HG02970 (cell line): ENCODE measurements around the gene CD74.

Experiments used
- ATAC-seq: cut with Tn5 transposase; IDR thresholded peaks from one replicate; pipeline ENCODE4 v1.9.1; 2021; ENCODE audit warnings: mild to moderate bottlenecking, moderate library complexity, moderate number of reproducible peaks; ENCODE audit not compliant: unreplicated experiment, low FRiP score

CD74 gene

GRCh38 chr5:150398722-150399523 lies 13.8 kb downstream of the CD74 start:
- peak; percentile 44 for ATAC-seq

GRCh38 chr5:150397782-150398721 lies 14.7 kb downstream of the CD74 start:
- ATAC-seq, result no peak

- no peak for ATAC-seq
Observed at GRCh38 chr5:150397146-150397781, 15.4 kb downstream of the CD74 start.

- no peak for ATAC-seq
Observed at GRCh38 chr5:150396267-150396666, 16.4 kb downstream of the CD74 start.

- ATAC-seq, result no peak
Observed at GRCh38 chr5:150395688-150395975, 17.1 kb downstream of the CD74 start.

GRCh38 chr5:150394912-150395687 lies 17.6 kb downstream of the CD74 start:
- no peak for ATAC-seq

- no peak for ATAC-seq
Observed at GRCh38 chr5:150394131-150394530, 18.6 kb downstream of the CD74 start.

- ATAC-seq, result no peak
Observed at GRCh38 chr5:150393096-150393645, 19.5 kb downstream of the CD74 start.

GRCh38 chr5:150392680-150393079 lies 20.0 kb downstream of the CD74 start:
- ATAC-seq, result no peak

- ATAC-seq, result no peak
Observed at GRCh38 chr5:150391986-150392385, 20.7 kb downstream of the CD74 start.

- no peak for ATAC-seq
Observed at GRCh38 chr5:150391064-150391834, 21.5 kb downstream of the CD74 start.

- no peak for ATAC-seq
Observed at GRCh38 chr5:150389531-150390266, 23.0 kb downstream of the CD74 start.

GRCh38 chr5:150386024-150386855 lies 26.5 kb downstream of the CD74 start:
- ATAC-seq, result no peak

- no peak for ATAC-seq
Observed at GRCh38 chr5:150384701-150385100, 28.0 kb downstream of the CD74 start.

- ATAC-seq, result no peak
Observed at GRCh38 chr5:150377964-150378694, 34.6 kb downstream of the CD74 start.

GRCh38 chr5:150376799-150377771 lies 35.6 kb downstream of the CD74 start:
- no peak for ATAC-seq
